DND-41 (cell line): ENCODE measurements around the gene OIP5.

Source experiments
- CTCF ChIP-seq: IDR thresholded peaks from 2 replicates; pipeline ENCODE4 v1.5.1; 2012; ENCODE audit warnings: borderline replicate concordance, low read length, moderate library complexity, mild to moderate bottlenecking; ENCODE audit not compliant: poor library complexity, severe bottlenecking; ENCODE audit errors: extremely low read depth
- EZH2 ChIP-seq: IDR thresholded peaks from 3 replicates; pipeline ENCODE4 v1.6.1; 2012; ENCODE audit warnings: borderline replicate concordance, low read depth, mild to moderate bottlenecking, moderate library complexity, low read length, inconsistent platforms; ENCODE audit not compliant: severe bottlenecking

GRCh38 chr15:41354371-41354770, 22.0 kb upstream of the OIP5 start:
- no peak for TF ChIP-seq CTCF
- TF ChIP-seq EZH2, result no peak
